Natural killer cell (primary cell): Measurements from ENCODE around the gene CHD1L. TPM values are rescaled to one million over a fixed set of nuclear protein-coding genes. Genes with fewer than 3 reads are reported as not detected.

Experiments used
- ATAC-seq, 3 donors: fragments of 150-1000 bp in 2 of 3; fragments of 200-7000 bp in 1 of 3; cut with Tn5 transposase; 1 replicate in 1 of 3; 2 replicates in 2 of 3; pipeline ENCODE4 v1.10.0; 2021; ENCODE audit warnings: mild to moderate bottlenecking in 2 of 3, moderate library complexity in 2 of 3
- DNase-seq, 2 donors: peaks; one replicate each; pipeline versions ENCODE4 v3.0.0 to v3.0.0-alpha.2; 2013 to 2021; ENCODE audit warnings: mixed read lengths in 1 of 2
- H3K27ac ChIP-seq: one replicate; pipeline ENCODE4 v1.5.1; 2013; ENCODE audit warnings: mild to moderate bottlenecking, low read length
- H3K27me3 ChIP-seq: one replicate; pipeline ENCODE4 v1.6.1; 2013; ENCODE audit warnings: low read length; ENCODE audit not compliant: control insufficient read depth, insufficient read depth
- H3K36me3 ChIP-seq: one replicate; pipeline ENCODE4 v1.6.1; 2013; ENCODE audit warnings: low read length; ENCODE audit not compliant: control insufficient read depth, insufficient read depth
- H3K4me1 ChIP-seq: one replicate; pipeline ENCODE4 v1.6.1; 2013; ENCODE audit warnings: low read length; ENCODE audit not compliant: control insufficient read depth, insufficient read depth
- H3K4me3 ChIP-seq: one replicate; pipeline ENCODE4 v1.5.1; 2013; ENCODE audit warnings: low read length
- H3K9me3 ChIP-seq: one replicate; pipeline ENCODE4 v1.6.1; 2013; ENCODE audit warnings: low read length; ENCODE audit not compliant: control insufficient read depth, insufficient read depth
- H3K27ac Mint-ChIP-seq, 2 donors: one replicate each; pipeline ENCODE4 v1.8.0; 2022; ENCODE audit warnings: mild to moderate bottlenecking in 2 of 2, mixed read lengths in 2 of 2, moderate library complexity in 1 of 2
- H3K27me3 Mint-ChIP-seq, 2 donors: one replicate each; pipeline ENCODE4 v1.8.0; 2022; ENCODE audit warnings: low read depth in 2 of 2, mixed read lengths in 2 of 2
- H3K36me3 Mint-ChIP-seq: one replicate; pipeline ENCODE4 v1.8.0; 2022; ENCODE audit warnings: mixed read lengths
- H3K4me1 Mint-ChIP-seq, 2 donors: one replicate each; pipeline ENCODE4 v1.8.0; 2022; ENCODE audit warnings: mixed read lengths in 2 of 2
- H3K4me3 Mint-ChIP-seq: one replicate; pipeline ENCODE4 v1.8.0; 2022; ENCODE audit warnings: mild to moderate bottlenecking, moderate library complexity, mixed read lengths
- H3K9me3 Mint-ChIP-seq, 2 donors: one replicate each; pipeline ENCODE4 v1.8.0; 2022; ENCODE audit warnings: mixed read lengths in 2 of 2
- WGBS: methylation state at CpG from one replicate; pipeline ENCODE4 v1.1.7; 2013; ENCODE audit warnings: missing lambda C conversion rate; ENCODE audit not compliant: insufficient coverage; 5-methylcytosine and 5-hydroxymethylcytosine counted together
- intact Hi-C: fragments of 100-400 bp; cut with micrococcal nuclease; formaldehyde crosslinking; loops from one replicate; pipeline ENCODE4 v1.14.2; 2022
- total RNA-seq, 4 donors: library from RNA; stranded (reverse); fragments of 120-200 nt in 1 of 4; gene quantifications; one replicate each; pipeline versions ENCODE4 v1.2.3 to v1.2.4, GENCODE V29; 2013 to 2022
- TF ChIP-seq, protein P1 (sequence below): fragments of 200-600 bp; IDR thresholded peaks from one replicate; pipeline ENCODE4 v1.8.0; 2022; ENCODE audit warnings: antibody characterized with exemption

Gene CHD1L
- total RNA-seq, 3 donors from 2014 or later (not counting 1 experiment from before 2014, with no cell fraction given): 35.8 to 45.7 (median 44.0) TPM

DNA sequence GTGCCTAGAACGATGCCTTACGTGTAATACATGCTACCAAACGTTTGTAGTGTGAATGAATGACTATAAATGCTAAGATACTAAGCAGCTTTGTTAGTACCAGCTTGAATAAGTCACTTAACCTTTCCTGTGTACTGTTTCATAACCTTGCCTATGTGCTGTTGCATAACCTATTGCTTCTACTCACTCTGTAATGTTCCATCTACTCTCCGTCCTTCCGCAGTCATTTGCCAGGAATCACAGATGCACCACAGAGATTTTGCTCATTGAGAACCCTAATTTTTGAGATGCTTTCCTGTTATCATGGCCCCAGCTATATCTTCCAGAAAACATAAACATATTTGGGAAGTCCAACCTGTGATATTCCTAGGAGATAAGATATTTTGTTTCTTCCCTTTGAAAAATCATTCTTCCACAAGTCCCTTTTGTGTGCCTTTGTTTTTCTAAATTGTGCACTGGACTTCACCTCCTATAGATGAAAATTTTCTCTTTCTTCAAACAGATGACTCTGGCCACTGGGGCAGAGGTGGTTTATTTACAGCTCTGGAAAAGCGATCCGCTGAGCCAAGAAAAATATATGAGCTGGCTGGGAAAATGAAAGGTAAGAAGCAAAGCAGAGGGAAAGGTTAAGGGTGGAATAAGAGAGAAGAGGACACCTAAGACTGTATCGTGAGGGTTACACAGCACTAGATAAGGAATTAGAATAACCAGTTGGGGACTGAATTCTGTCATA is 44.8 kb downstream of the CHD1L start:
- Histone ChIP-seq H3K36me3 (peaks cover 69% of the 10 kb centered on the region), H3K9me3 (no peaks in the 10 kb centered on the region), H3K4me1 (no peaks in the 10 kb centered on the region), H3K4me3 (no peak overlapping the region), H3K27ac (no peak overlapping the region), H3K27me3 (no peaks in the 10 kb centered on the region)
- Mint-ChIP-seq H3K4me1 (peaks cover 0 to 7% of the 10 kb centered on the region in 2 donors), H3K36me3 (peaks cover 47% of the 10 kb centered on the region), H3K27ac (no peak overlapping the region), H3K9me3 (no peaks in the 10 kb centered on the region), H3K27me3 (no peaks in the 10 kb centered on the region), H3K4me3 (no peak overlapping the region)
- no peak for ATAC-seq
- intact Hi-C loops: no loop called here
- TF ChIP-seq, protein P1, sequence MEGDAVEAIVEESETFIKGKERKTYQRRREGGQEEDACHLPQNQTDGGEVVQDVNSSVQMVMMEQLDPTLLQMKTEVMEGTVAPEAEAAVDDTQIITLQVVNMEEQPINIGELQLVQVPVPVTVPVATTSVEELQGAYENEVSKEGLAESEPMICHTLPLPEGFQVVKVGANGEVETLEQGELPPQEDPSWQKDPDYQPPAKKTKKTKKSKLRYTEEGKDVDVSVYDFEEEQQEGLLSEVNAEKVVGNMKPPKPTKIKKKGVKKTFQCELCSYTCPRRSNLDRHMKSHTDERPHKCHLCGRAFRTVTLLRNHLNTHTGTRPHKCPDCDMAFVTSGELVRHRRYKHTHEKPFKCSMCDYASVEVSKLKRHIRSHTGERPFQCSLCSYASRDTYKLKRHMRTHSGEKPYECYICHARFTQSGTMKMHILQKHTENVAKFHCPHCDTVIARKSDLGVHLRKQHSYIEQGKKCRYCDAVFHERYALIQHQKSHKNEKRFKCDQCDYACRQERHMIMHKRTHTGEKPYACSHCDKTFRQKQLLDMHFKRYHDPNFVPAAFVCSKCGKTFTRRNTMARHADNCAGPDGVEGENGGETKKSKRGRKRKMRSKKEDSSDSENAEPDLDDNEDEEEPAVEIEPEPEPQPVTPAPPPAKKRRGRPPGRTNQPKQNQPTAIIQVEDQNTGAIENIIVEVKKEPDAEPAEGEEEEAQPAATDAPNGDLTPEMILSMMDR: no peak
- DNase-seq: no peak
- WGBS: 95% methylated on average over 8 of the region's 8 CpGs

DNA sequence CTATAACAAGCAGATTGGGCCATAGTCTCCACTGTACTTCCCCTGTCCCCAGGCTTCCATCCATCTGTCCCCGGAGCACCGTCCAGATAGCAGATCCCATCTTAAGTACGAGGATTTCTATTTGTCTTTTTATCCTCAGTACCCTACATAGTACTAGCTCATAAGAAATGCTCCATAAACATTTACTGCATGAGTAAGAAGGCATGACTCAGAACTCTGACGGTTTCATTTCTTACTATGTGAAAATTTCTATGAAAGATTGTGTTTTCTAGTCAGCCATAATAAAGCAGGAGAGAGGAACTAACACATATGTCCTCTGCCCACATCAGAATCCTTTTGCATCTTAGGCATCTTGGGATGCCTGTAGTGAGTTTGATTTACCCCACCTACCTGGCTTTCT is 49.5 kb downstream of the CHD1L start:
- no peak for DNase-seq
- H3K36me3 ChIP-seq: peaks cover 72% of the 10 kb centered on the region
- no peaks in the 10 kb centered on the region for H3K4me1 ChIP-seq
- H3K27me3 ChIP-seq: no peaks in the 10 kb centered on the region
- ATAC-seq: no peak
- H3K4me3 ChIP-seq: no peak overlapping the region
- Mint-ChIP-seq H3K4me3 (no peak overlapping the region), H3K4me1 (peaks cover 0 to 7% of the 10 kb centered on the region in 2 donors), H3K36me3 (peaks cover 75% of the 10 kb centered on the region), H3K9me3 (no peaks in the 10 kb centered on the region), H3K27me3 (no peaks in the 10 kb centered on the region), H3K27ac (no peak overlapping the region)
- intact Hi-C loops: no loop called here
- no peaks in the 10 kb centered on the region for H3K9me3 ChIP-seq
- TF ChIP-seq, protein P1: no peak
- H3K27ac ChIP-seq: no peak overlapping the region
- 100% methylated on average over 3 of the region's 4 CpGs for WGBS

DNA sequence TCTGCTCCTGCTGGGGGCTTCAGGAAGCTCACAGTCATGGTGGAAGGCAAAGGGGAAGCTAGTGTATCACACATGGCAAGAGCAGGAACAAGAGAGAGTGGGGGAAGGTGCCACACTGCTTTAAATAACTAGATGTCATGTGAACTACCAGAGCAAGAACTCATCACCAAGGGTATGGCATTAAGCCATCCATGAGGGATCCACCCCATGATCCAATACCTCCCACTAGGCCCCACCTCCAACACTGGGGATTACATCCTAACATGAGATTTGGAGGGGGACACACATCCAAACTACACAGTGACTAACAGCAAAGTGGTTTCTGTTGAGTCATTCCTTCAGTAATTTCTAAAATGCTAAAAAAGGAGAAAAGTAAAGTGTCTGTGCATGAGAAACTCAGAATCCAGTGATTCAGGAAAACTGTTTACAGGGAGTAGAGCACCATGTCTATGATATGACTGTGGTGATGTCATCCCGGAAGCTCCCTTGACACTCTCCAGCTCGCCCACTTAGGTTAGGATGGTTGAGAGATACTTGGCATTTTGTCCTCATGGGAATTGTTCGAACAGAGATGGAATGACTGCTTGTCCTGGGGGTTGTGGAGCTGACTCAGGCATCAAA is 50.3 kb downstream of the CHD1L start:
- Histone ChIP-seq H3K27me3 (no peaks in the 10 kb centered on the region), H3K9me3 (no peaks in the 10 kb centered on the region), H3K4me1 (no peaks in the 10 kb centered on the region), H3K27ac (no peak overlapping the region), H3K4me3 (no peak overlapping the region), H3K36me3 (peaks cover 68% of the 10 kb centered on the region)
- 85% methylated on average over 3 of the region's 3 CpGs for WGBS
- H3K36me3 Mint-ChIP-seq: peaks cover 75% of the 10 kb centered on the region
- no peaks in the 10 kb centered on the region for H3K9me3 Mint-ChIP-seq
- H3K27ac Mint-ChIP-seq: no peak overlapping the region
- H3K4me1 Mint-ChIP-seq: peaks cover 0 to 7% of the 10 kb centered on the region in 2 donors
- intact Hi-C loops: no loop called here
- TF ChIP-seq, protein P1: no peak
- no peak overlapping the region for H3K4me3 Mint-ChIP-seq
- no peaks in the 10 kb centered on the region for H3K27me3 Mint-ChIP-seq
- ATAC-seq (no peak), DNase-seq (no peak)
